Fibroblast of lung (primary cell): ENCODE data around the gene HOXA1. TPM values are rescaled to one million over a fixed set of nuclear protein-coding genes. Genes with fewer than 3 reads are reported as not detected.

Experiments used
- DNase-seq, 2 donors: peaks; one replicate each; pipeline versions ENCODE4 v3.0.0 to v3.0.0-alpha.2; 2010; ENCODE audit warnings: low read depth in 2 of 2
- H2AFZ ChIP-seq: 2 replicates; pipeline ENCODE4 v1.5.1; 2012; ENCODE audit warnings: low read length, control low read depth, inconsistent platforms
- H3K27ac ChIP-seq: 2 replicates; pipeline ENCODE4 v1.5.1; 2011; ENCODE audit warnings: low read length, control low read depth; ENCODE audit not compliant: insufficient read depth
- H3K27me3 ChIP-seq: 2 replicates; pipeline ENCODE4 v1.5.1; 2011; ENCODE audit warnings: mild to moderate bottlenecking, low read length; ENCODE audit not compliant: control insufficient read depth, insufficient read depth
- H3K36me3 ChIP-seq: 2 replicates; pipeline ENCODE4 v1.5.1; 2011; ENCODE audit warnings: low read length; ENCODE audit not compliant: control insufficient read depth, insufficient read depth
- H3K4me1 ChIP-seq: 2 replicates; pipeline ENCODE4 v1.5.1; 2011; ENCODE audit warnings: low read length; ENCODE audit not compliant: control insufficient read depth, insufficient read depth; ENCODE audit errors: extremely low read depth
- H3K4me2 ChIP-seq: 2 replicates; pipeline ENCODE4 v1.5.1; 2011; ENCODE audit warnings: low read length, control low read depth; ENCODE audit not compliant: insufficient read depth; ENCODE audit errors: extremely low read depth
- H3K4me3 ChIP-seq, 4 experiments: fragments of 200-600 bp in 1 of 4; sonication (generic) in 1 of 4; replicated peaks in 1 of 4; 2 replicates each; pipeline ENCODE4 v1.5.1; 2011 to 2016; ENCODE audit warnings: low read length in 4 of 4, low read depth in 3 of 4, mild to moderate bottlenecking in 3 of 4, control low read depth in 2 of 4, inconsistent platforms in 1 of 4, mixed read lengths in 1 of 4; ENCODE audit not compliant: insufficient read depth in 1 of 4; ENCODE audit errors: control extremely low read depth in 1 of 4
- H3K79me2 ChIP-seq: 2 replicates; pipeline ENCODE4 v1.5.1; 2012; ENCODE audit warnings: mild to moderate bottlenecking, low read length, inconsistent platforms; ENCODE audit not compliant: control insufficient read depth, insufficient read depth
- H3K9ac ChIP-seq: 2 replicates; pipeline ENCODE4 v1.5.1; 2011; ENCODE audit warnings: mild to moderate bottlenecking, low read length, control low read depth; ENCODE audit not compliant: insufficient read depth
- H3K9me3 ChIP-seq: 2 replicates; pipeline ENCODE4 v1.5.1; 2012; ENCODE audit warnings: low read depth, low read length; ENCODE audit not compliant: control insufficient read depth, insufficient read depth
- H4K20me1 ChIP-seq: 2 replicates; pipeline ENCODE4 v1.5.1; 2011; ENCODE audit warnings: low read length; ENCODE audit not compliant: control insufficient read depth, insufficient read depth; ENCODE audit errors: extremely low read depth
- CTCF ChIP-seq, 2 donors: IDR thresholded peaks in 1 of 2; conservative IDR thresholded peaks in 1 of 2; 1 replicate in 1 of 2; 2 replicates in 1 of 2; pipeline ENCODE4 v1.5.1; 2011 to 2012; ENCODE audit warnings: low read length in 2 of 2, control low read depth in 1 of 2, inconsistent platforms in 1 of 2, low read depth in 1 of 2, mild to moderate bottlenecking in 1 of 2
- EZH2 ChIP-seq: IDR thresholded peaks from 2 replicates; pipeline ENCODE4 v1.5.1; 2012; ENCODE audit warnings: low read length, control low read depth, mild to moderate bottlenecking; ENCODE audit errors: missing control alignments
- polyA plus RNA-seq, 2 donors: library from polyadenylated mRNA; depleted of rRNA in 1 of 2; stranded (reverse) in 1 of 2; unstranded in 1 of 2; fragments of >200 nt; gene quantifications; 2 replicates each; pipeline ENCODE4 v1.2.1, GENCODE V29; 2011 to 2012; ENCODE audit warnings: missing spikeins in 1 of 2
- total RNA-seq: library from RNA; depleted of rRNA; stranded (reverse); fragments of >200 nt; gene quantifications from 2 replicates; pipeline ENCODE4 v1.2.1, GENCODE V29; 2014

Gene HOXA1
- total and polyA plus RNA-seq, 2 donors (not counting 1 experiment from before 2014, with no cell fraction given) = 0.50 to 0.83 TPM

GRCh38 chr7:27132978-27133377, 37.2 kb upstream of the HOXA1 start:
- Histone ChIP-seq H2AFZ (no peak overlapping the region), H3K79me2 (peaks cover 37% of the 10 kb centered on the region), H3K36me3 (no peaks in the 10 kb centered on the region), H3K4me2 (no peak overlapping the region), H3K27ac (no peak overlapping the region), H3K9ac (no peak overlapping the region), H3K4me1 (peaks cover 31% of the 10 kb centered on the region), H3K9me3 (no peaks in the 10 kb centered on the region), H3K4me3 (no peak overlapping the region), H3K27me3 (no peaks in the 10 kb centered on the region), H4K20me1 (no peaks in the 10 kb centered on the region)
- DNase-seq = no peak
- TF ChIP-seq CTCF (conservative IDR thresholded peaks at IDR 0.05 in 1 of 2, IDR thresholded peaks at IDR 0.05 in 1 of 2; ENCODE audit: low read depth in 1 of 2, low read length in 2 of 2) (no peak), EZH2 (no peak)

GRCh38 chr7:27132214-27132613, 36.4 kb upstream of the HOXA1 start:
- peaks cover 31% of the 10 kb centered on the region for H3K4me1 ChIP-seq
- peaks cover 31% of the 10 kb centered on the region for H3K79me2 ChIP-seq
- H3K4me3 ChIP-seq = no peak overlapping the region
- H3K36me3 ChIP-seq = no peaks in the 10 kb centered on the region
- no peaks in the 10 kb centered on the region for H4K20me1 ChIP-seq
- TF ChIP-seq CTCF (conservative IDR thresholded peaks at IDR 0.05 in 1 of 2, IDR thresholded peaks at IDR 0.05 in 1 of 2; ENCODE audit: low read depth in 1 of 2, low read length in 2 of 2) = no peak
- no peak for TF ChIP-seq EZH2
- H3K9ac ChIP-seq = no peak overlapping the region
- H3K27ac ChIP-seq = no peak overlapping the region
- no peaks in the 10 kb centered on the region for H3K27me3 ChIP-seq
- H3K9me3 ChIP-seq = no peaks in the 10 kb centered on the region
- H3K4me2 ChIP-seq = no peak overlapping the region
- no peak for DNase-seq
- H2AFZ ChIP-seq = no peak overlapping the region

- Histone ChIP-seq H3K79me2 (peaks cover 25% of the 10 kb centered on the region), H3K27me3 (no peaks in the 10 kb centered on the region), H3K4me2 (peak overlapping the region; percentile 94), H3K9me3 (no peaks in the 10 kb centered on the region), H3K27ac (peak overlapping the region; percentile 71), H4K20me1 (no peaks in the 10 kb centered on the region), H3K36me3 (no peaks in the 10 kb centered on the region), H3K9ac (peak overlapping the region; percentile 54), H2AFZ (no peak overlapping the region), H3K4me1 (peaks cover 28% of the 10 kb centered on the region), H3K4me3 (peak overlapping the region; percentile 42 to 71 (median 50))
- TF ChIP-seq CTCF (conservative IDR thresholded peaks at IDR 0.05 in 1 of 2, IDR thresholded peaks at IDR 0.05 in 1 of 2; ENCODE audit: low read depth in 1 of 2, low read length in 2 of 2) = no peak
- TF ChIP-seq EZH2 = no peak
- DNase-seq = no peak
Measured at GRCh38 chr7:27131390-27131819, 35.6 kb upstream of the HOXA1 start.
